Motor neuron (in vitro differentiated cells): ENCODE measurements around the gene ABLIM1. TPM values are rescaled to one million over a fixed set of nuclear protein-coding genes. Genes with fewer than 3 reads are reported as not detected.
A peak's percentile ranks its signal among the peaks of the same experiment; 100 is the strongest.

ENCODE experiments used
- ATAC-seq, 8 experiments: fragments of 200-7000 bp; cut with Tn5 transposase; replicated peaks in 6 of 8; 2 replicates each; pipeline ENCODE4 v1.8.0; 2021; ENCODE audit warnings: mild to moderate bottlenecking in 8 of 8, moderate library complexity in 8 of 8
- H3K27ac ChIP-seq, 2 donors: fragments of 250-450 bp; sonication (Bioruptor Pico); 2 replicates each; pipeline ENCODE4 v1.9.0; 2021; ENCODE audit warnings: antibody characterized with exemption in 2 of 2, mild to moderate bottlenecking in 2 of 2, moderate library complexity in 1 of 2
- H3K4me1 ChIP-seq, 2 donors: fragments of 250-450 bp; sonication (Bioruptor Pico); replicated peaks in 1 of 2; 2 replicates each; pipeline ENCODE4 v1.6.1; 2021; ENCODE audit warnings: antibody characterized with exemption in 2 of 2, mild to moderate bottlenecking in 2 of 2, moderate library complexity in 1 of 2
- H3K4me3 ChIP-seq, 5 donors: fragments of 250-450 bp; sonication (Bioruptor Pico); 2 replicates each; pipeline ENCODE4 v1.9.0; 2021; ENCODE audit warnings: antibody characterized with exemption in 5 of 5, mild to moderate bottlenecking in 5 of 5, moderate library complexity in 4 of 5
- WGBS, 10 experiments: fragments of 450-650 bp; shearing (Covaris generic); methylation state at CpG; one replicate each; pipeline ENCODE4 v1.0.0; 2022; 5-methylcytosine and 5-hydroxymethylcytosine counted together
- in situ Hi-C, 9 experiments: fragments of 400-800 bp; cut with MboI; loops; one replicate each; pipeline ENCODE4 v1.15.0; 2021; ENCODE audit warnings: low sequenced_read_pairs in 9 of 9, low pct_unique_long_range_greater_than_20kb in 2 of 9; ENCODE audit not compliant: unreplicated experiment in 9 of 9
- total RNA-seq, 8 experiments: library from RNA; unstranded; fragments of 300-600 nt; gene quantifications; 2 replicates each; pipeline versions ENCODE4 v1.2.3 to v1.2.4, GENCODE V29; 2022

ABLIM1 gene
- total RNA-seq, 8 experiments from 2014 or later: 14.2 to 129 (median 32.4) TPM

GRCh38 chr10:114635101-114635500 lies 23.0 kb downstream of the ABLIM1 start:
- Histone ChIP-seq H3K27ac (no peak overlapping the region), H3K4me1 (peaks cover 17 to 27% of the 10 kb centered on the region in 2 donors), H3K4me3 (no peak overlapping the region)
- in situ Hi-C loops: no loop called here
- ATAC-seq: no peak
- 8 to 100% (median 87%) methylated on average over 2 to 7 of the region's 7 CpGs for WGBS, 10 experiments

- Histone ChIP-seq H3K4me1 (peaks cover 20 to 32% of the 10 kb centered on the region in 2 donors), H3K4me3 (no peak overlapping the region), H3K27ac (no peak overlapping the region)
- in situ Hi-C loops: no loop called here
- 0 to 60% (median 17%) methylated on average over 1 to 4 of the region's 4 CpGs; no CpG with 5 or more reads in 3 of the 10 experiments for WGBS, 10 experiments
- peak in 5 of 8 experiments; percentile 9 to 59 (median 16) for ATAC-seq
Measured at GRCh38 chr10:114634609-114634979, 23.5 kb downstream of the ABLIM1 start.

- WGBS, 10 experiments: 0 to 93% (median 60%) methylated on average over 1 to 7 of the region's 13 CpGs; no CpG with 5 or more reads in 3 of the 10 experiments
- Histone ChIP-seq H3K4me1 (peaks cover 27 to 47% of the 10 kb centered on the region in 2 donors), H3K27ac (no peak overlapping the region), H3K4me3 (no peak overlapping the region)
- ATAC-seq: peak; percentile 61 to 89 (median 82)
- in situ Hi-C loops: no loop called here
Measured at GRCh38 chr10:114632869-114633715, 25.0 kb downstream of the ABLIM1 start.

GRCh38 chr10:114631666-114632417 lies 26.2 kb downstream of the ABLIM1 start:
- Histone ChIP-seq H3K4me3 (peak overlapping the region; percentile 37 to 53 (median 43)), H3K27ac (peak overlapping the region; percentile 9 to 23), H3K4me1 (peaks cover 27 to 49% of the 10 kb centered on the region in 2 donors)
- in situ Hi-C loops: no loop called here
- ATAC-seq: peak; percentile 47 to 78 (median 64)
- 0 to 3% (median 0%) methylated on average over 1 to 17 of the region's 53 CpGs; no CpG with 5 or more reads in 1 of the 10 experiments for WGBS, 10 experiments

GRCh38 chr10:114631090-114631665 lies 26.9 kb downstream of the ABLIM1 start:
- ATAC-seq: peak in 4 of 8 experiments; percentile 4 to 28 (median 18)
- Histone ChIP-seq H3K4me3 (peak overlapping the region; percentile 37 to 53 (median 43)), H3K27ac (peak overlapping the region; percentile 23 to 52), H3K4me1 (peaks cover 27 to 49% of the 10 kb centered on the region in 2 donors)
- in situ Hi-C loops: no loop called here
- 0 to 71% (median 35%) methylated on average over 1 to 6 of the region's 9 CpGs; no CpG with 5 or more reads in 3 of the 10 experiments for WGBS, 10 experiments

GRCh38 chr10:114629824-114630730 lies 28.0 kb downstream of the ABLIM1 start:
- in situ Hi-C loops: no loop called here

GRCh38 chr10:114629083-114629823 lies 28.8 kb downstream of the ABLIM1 start:
- Histone ChIP-seq H3K4me1 (peaks cover 27 to 49% of the 10 kb centered on the region in 2 donors), H3K4me3 (peak overlapping the region in 1 of 5 donors; percentile 50), H3K27ac (no peak overlapping the region)
- in situ Hi-C loops: no loop called here
- no peak for ATAC-seq
- 20 to 100% (median 87%) methylated on average over 1 to 8 of the region's 9 CpGs; no CpG with 5 or more reads in 1 of the 10 experiments for WGBS, 10 experiments

More at GRCh38 chr10:114629824-114630730, 28.0 kb downstream of the ABLIM1 start:
- Histone ChIP-seq H3K4me1 (peaks cover 27 to 49% of the 10 kb centered on the region in 2 donors), H3K4me3 (peak overlapping the region; percentile 37 to 53 (median 43)), H3K27ac (no peak overlapping the region)
- 50 to 100% (median 83%) methylated on average over 1 to 4 of the region's 4 CpGs for WGBS, 10 experiments
- ATAC-seq: peak in 1 of 8 experiments; percentile 7

GRCh38 chr10:114628106-114628505 lies 30.0 kb downstream of the ABLIM1 start:
- WGBS, 10 experiments: 88 to 100% (median 92%) methylated on average over 1 to 3 of the region's 3 CpGs; no CpG with 5 or more reads in 3 of the 10 experiments
- ATAC-seq: no peak
- H3K4me1 ChIP-seq: peaks cover 21 to 48% of the 10 kb centered on the region in 2 donors
- in situ Hi-C loops: no loop called here
- H3K27ac ChIP-seq: no peak overlapping the region
- no peak overlapping the region for H3K4me3 ChIP-seq

- Histone ChIP-seq H3K4me3 (no peak overlapping the region), H3K4me1 (peaks cover 13 to 37% of the 10 kb centered on the region in 2 donors), H3K27ac (no peak overlapping the region)
- in situ Hi-C loops: no loop called here
- 67 to 100% (median 79%) methylated on average over 1 of the region's 1 CpG; no CpG with 5 or more reads in 6 of the 10 experiments for WGBS, 10 experiments
- ATAC-seq: no peak
Measured at GRCh38 chr10:114626841-114627240, 31.2 kb downstream of the ABLIM1 start.

- in situ Hi-C loops: no loop called here
- 30 to 100% (median 92%) methylated on average over 1 to 5 of the region's 5 CpGs; no CpG with 5 or more reads in 2 of the 10 experiments for WGBS, 10 experiments
- ATAC-seq: peak in 2 of 8 experiments; percentile 8 to 53
- Histone ChIP-seq H3K4me3 (no peak overlapping the region), H3K4me1 (peaks cover 10 to 28% of the 10 kb centered on the region in 2 donors), H3K27ac (no peak overlapping the region)
Measured at GRCh38 chr10:114624951-114625780, 32.9 kb downstream of the ABLIM1 start.

GRCh38 chr10:114624422-114624821 lies 33.7 kb downstream of the ABLIM1 start:
- 33 to 100% (median 80%) methylated on average over 1 to 2 of the region's 2 CpGs; no CpG with 5 or more reads in 2 of the 10 experiments for WGBS, 10 experiments
- peak overlapping the region in 1 of 2 donors; percentile 44 for H3K27ac ChIP-seq
- no peak overlapping the region for H3K4me3 ChIP-seq
- H3K4me1 ChIP-seq: peaks cover 6 to 20% of the 10 kb centered on the region in 2 donors
- no peak for ATAC-seq
- in situ Hi-C loops: no loop called here
